Parathyroid adenoma (tissue), 2 donors: Measurements from ENCODE around the gene RAD51AP1.
"Not testable (repeated sequence)": the region's sequence is repeated elsewhere in the genome, so short reads cannot be mapped to it uniquely, and the experiment has no call there.

ENCODE experiments used
- H2AFZ ChIP-seq: fragments of 300-600 bp; sonication (generic); one replicate; pipeline ENCODE4 v1.7.0; 2017; ENCODE audit warnings: antibody characterized with exemption, mild to moderate bottlenecking
- H3K27ac ChIP-seq: fragments of 300-600 bp; sonication (generic); one replicate; pipeline ENCODE4 v1.7.0; 2017
- H3K27me3 ChIP-seq: fragments of 300-600 bp; sonication (generic); one replicate; pipeline ENCODE4 v1.7.0; 2017; ENCODE audit warnings: low read length; ENCODE audit not compliant: control insufficient read depth, insufficient read depth
- H3K36me3 ChIP-seq: fragments of 300-600 bp; sonication (generic); one replicate; pipeline ENCODE4 v1.7.0; 2017; ENCODE audit warnings: low read length; ENCODE audit not compliant: control insufficient read depth, insufficient read depth
- H3K4me1 ChIP-seq: fragments of 300-600 bp; sonication (generic); one replicate; pipeline ENCODE4 v1.7.0; 2017; ENCODE audit warnings: control low read depth
- H3K4me2 ChIP-seq: fragments of 300-600 bp; sonication (generic); one replicate; pipeline ENCODE4 v1.7.0; 2017; ENCODE audit warnings: low read length
- H3K4me3 ChIP-seq: fragments of 300-600 bp; sonication (generic); one replicate; pipeline ENCODE4 v1.7.0; 2017; ENCODE audit warnings: low read depth, low read length
- H3K79me2 ChIP-seq: fragments of 300-600 bp; sonication (generic); one replicate; pipeline ENCODE4 v1.7.0; 2017; ENCODE audit warnings: control low read depth
- H3K9ac ChIP-seq: fragments of 300-600 bp; sonication (generic); one replicate; pipeline ENCODE4 v1.7.0; 2017; ENCODE audit warnings: mild to moderate bottlenecking
- H3K9me3 ChIP-seq: fragments of 300-600 bp; sonication (generic); one replicate; pipeline ENCODE4 v1.7.0; 2017; ENCODE audit warnings: low read length; ENCODE audit not compliant: control insufficient read depth
- CTCF ChIP-seq: fragments of 300-600 bp; sonication (generic); IDR thresholded peaks from one replicate; pipeline ENCODE4 v1.7.0; 2017; ENCODE audit warnings: antibody characterized with exemption, mild to moderate bottlenecking
- donor health status: primary hyperparathyroidism.

RAD51AP1 gene

GRCh38 chr12:4499186-4499585 is 39.5 kb upstream of the RAD51AP1 start:
- no peak overlapping the region for H2AFZ ChIP-seq
- H3K27ac ChIP-seq: no peak overlapping the region
- H3K4me3 ChIP-seq: no peak overlapping the region
- no peaks in the 10 kb centered on the region for H3K27me3 ChIP-seq
- no peak overlapping the region for H3K4me2 ChIP-seq
- TF ChIP-seq CTCF: no peak
- H3K79me2 ChIP-seq: no peaks in the 10 kb centered on the region
- H3K9me3 ChIP-seq: no peaks in the 10 kb centered on the region
- H3K9ac ChIP-seq: no peak overlapping the region
- H3K36me3 ChIP-seq: no peaks in the 10 kb centered on the region
- no peaks in the 10 kb centered on the region for H3K4me1 ChIP-seq

- H3K4me1 ChIP-seq: no peaks in the 10 kb centered on the region
- no peak overlapping the region for H3K27ac ChIP-seq
- no peaks in the 10 kb centered on the region for H3K36me3 ChIP-seq
- no peak for TF ChIP-seq CTCF
- H3K9me3 ChIP-seq: no peaks in the 10 kb centered on the region
- H2AFZ ChIP-seq: no peak overlapping the region
- H3K79me2 ChIP-seq: no peaks in the 10 kb centered on the region
- no peak overlapping the region for H3K4me3 ChIP-seq
- no peak overlapping the region for H3K4me2 ChIP-seq
- H3K9ac ChIP-seq: no peak overlapping the region
- H3K27me3 ChIP-seq: no peaks in the 10 kb centered on the region
These were observed 33.2 kb upstream of the RAD51AP1 start for GRCh38 chr12:4505376-4505986.

- TF ChIP-seq CTCF: no peak
- no peak overlapping the region for H3K4me2 ChIP-seq
- no peak overlapping the region for H3K4me3 ChIP-seq
- H3K9me3 ChIP-seq: no peaks in the 10 kb centered on the region
- no peaks in the 10 kb centered on the region for H3K27me3 ChIP-seq
- H3K79me2 ChIP-seq: no peaks in the 10 kb centered on the region
- no peak overlapping the region for H3K27ac ChIP-seq
- H2AFZ ChIP-seq: no peak overlapping the region
- no peaks in the 10 kb centered on the region for H3K4me1 ChIP-seq
- no peak overlapping the region for H3K9ac ChIP-seq
- no peaks in the 10 kb centered on the region for H3K36me3 ChIP-seq
These were observed 32.3 kb upstream of the RAD51AP1 start for GRCh38 chr12:4506430-4506829.

GRCh38 chr12:4506870-4507269 is 31.8 kb upstream of the RAD51AP1 start:
- Histone ChIP-seq H3K27ac (no peak overlapping the region), H3K9ac (no peak overlapping the region), H3K9me3 (no peaks in the 10 kb centered on the region), H3K79me2 (no peaks in the 10 kb centered on the region), H3K4me1 (no peaks in the 10 kb centered on the region), H3K27me3 (no peaks in the 10 kb centered on the region), H3K36me3 (no peaks in the 10 kb centered on the region), H2AFZ (no peak overlapping the region), H3K4me2 (no peak overlapping the region), H3K4me3 (no peak overlapping the region)
- TF ChIP-seq CTCF: no peak

GRCh38 chr12:4508503-4508902 is 30.2 kb upstream of the RAD51AP1 start:
- H2AFZ ChIP-seq, H3K4me1 ChIP-seq, H3K9ac ChIP-seq, H3K79me2 ChIP-seq, H3K27ac ChIP-seq, H3K4me3 ChIP-seq, H3K4me2 ChIP-seq, H3K36me3 ChIP-seq, H3K9me3 ChIP-seq, H3K27me3 ChIP-seq: not testable (repeated sequence)

GRCh38 chr12:4509269-4509668 is 29.4 kb upstream of the RAD51AP1 start:
- not testable (repeated sequence) for H3K9ac ChIP-seq, H3K4me2 ChIP-seq, H3K4me1 ChIP-seq, H3K9me3 ChIP-seq, H3K79me2 ChIP-seq, H3K27ac ChIP-seq, H3K4me3 ChIP-seq, H2AFZ ChIP-seq, H3K27me3 ChIP-seq, H3K36me3 ChIP-seq
